HEK293 (cell line): ENCODE data around the gene HP.

Source experiments
- GLIS2 ChIP-seq: fragments of 450-650 bp; formaldehyde crosslinking; IDR thresholded peaks from 2 replicates; pipeline ENCODE4 v1.5.1; 2016; ENCODE audit warnings: missing biosample characterization, missing genetic modification characterization
- HOXC10 ChIP-seq: sonication (generic); formaldehyde crosslinking; IDR thresholded peaks from 2 replicates; pipeline ENCODE4 v1.8.1; 2023; ENCODE audit warnings: mild to moderate bottlenecking, missing genetic modification reagents
- HOXD13 ChIP-seq: sonication (generic); formaldehyde crosslinking; IDR thresholded peaks from 2 replicates; pipeline ENCODE4 v1.8.0; 2022; ENCODE audit warnings: missing genetic modification reagents, borderline replicate concordance
- KLF10 ChIP-seq: fragments of 450-650 bp; IDR thresholded peaks from 2 replicates; pipeline ENCODE4 v1.5.1; 2018; ENCODE audit warnings: missing biosample characterization, mild to moderate bottlenecking, missing genetic modification characterization
- KLF16 ChIP-seq: fragments of 450-650 bp; formaldehyde crosslinking; IDR thresholded peaks from 2 replicates; pipeline ENCODE4 v1.5.1; 2017; ENCODE audit warnings: missing biosample characterization, missing genetic modification characterization
- KLF7 ChIP-seq: fragments of 450-650 bp; formaldehyde crosslinking; IDR thresholded peaks from 2 replicates; pipeline ENCODE4 v1.5.1; 2016; ENCODE audit warnings: missing biosample characterization, missing genetic modification characterization, borderline replicate concordance
- MYNN ChIP-seq: fragments of 450-650 bp; formaldehyde crosslinking; IDR thresholded peaks from 2 replicates; pipeline ENCODE4 v1.5.1; 2016; ENCODE audit warnings: missing biosample characterization, missing genetic modification characterization, borderline replicate concordance
- OSR2 ChIP-seq: fragments of 450-650 bp; formaldehyde crosslinking; IDR thresholded peaks from 2 replicates; pipeline ENCODE4 v1.5.1; 2016; ENCODE audit warnings: missing biosample characterization, missing genetic modification characterization
- SP7 ChIP-seq: fragments of 450-650 bp; formaldehyde crosslinking; IDR thresholded peaks from 2 replicates; pipeline ENCODE4 v1.5.1; 2016; ENCODE audit warnings: missing biosample characterization, missing genetic modification characterization
- ZBTB1 ChIP-seq: fragments of 450-650 bp; formaldehyde crosslinking; IDR thresholded peaks from 2 replicates; pipeline ENCODE4 v1.5.1; 2016; ENCODE audit warnings: missing biosample characterization, missing genetic modification characterization
- ZFHX2 ChIP-seq: fragments of 450-650 bp; formaldehyde crosslinking; conservative IDR thresholded peaks from 2 replicates; pipeline ENCODE4 v1.5.1; 2016; ENCODE audit warnings: missing biosample characterization, missing genetic modification characterization
- ZFP37 ChIP-seq: fragments of 450-650 bp; formaldehyde crosslinking; IDR thresholded peaks from 2 replicates; pipeline ENCODE4 v1.5.1; 2016; ENCODE audit warnings: missing biosample characterization, missing genetic modification characterization
- ZNF114 ChIP-seq: fragments of 450-650 bp; formaldehyde crosslinking; IDR thresholded peaks from 2 replicates; pipeline ENCODE4 v1.5.0; 2017; ENCODE audit warnings: missing biosample characterization, missing genetic modification characterization
- ZNF169 ChIP-seq: fragments of 450-650 bp; formaldehyde crosslinking; IDR thresholded peaks from 2 replicates; pipeline ENCODE4 v1.5.1; 2016; ENCODE audit warnings: missing biosample characterization, missing genetic modification characterization
- ZNF202 ChIP-seq: fragments of 450-650 bp; formaldehyde crosslinking; IDR thresholded peaks from 2 replicates; pipeline ENCODE4 v1.5.1; 2016; ENCODE audit warnings: missing biosample characterization, missing genetic modification characterization, borderline replicate concordance
- ZNF211 ChIP-seq: fragments of 450-650 bp; formaldehyde crosslinking; IDR thresholded peaks from 2 replicates; pipeline ENCODE4 v1.5.1; 2016; ENCODE audit warnings: low read depth, missing biosample characterization, missing genetic modification characterization
- ZNF214 ChIP-seq: fragments of 450-650 bp; formaldehyde crosslinking; IDR thresholded peaks from 2 replicates; pipeline ENCODE4 v1.5.1; 2017; ENCODE audit warnings: missing biosample characterization, mild to moderate bottlenecking, missing genetic modification characterization, borderline replicate concordance
- ZNF239 ChIP-seq: fragments of 450-650 bp; formaldehyde crosslinking; IDR thresholded peaks from 2 replicates; pipeline ENCODE4 v1.5.1; 2016; ENCODE audit warnings: missing biosample characterization, missing genetic modification characterization
- ZNF362 ChIP-seq: fragments of 450-650 bp; formaldehyde crosslinking; IDR thresholded peaks from 2 replicates; pipeline ENCODE4 v1.5.1; 2016; ENCODE audit warnings: missing biosample characterization, missing genetic modification characterization
- ZNF426 ChIP-seq: fragments of 450-650 bp; formaldehyde crosslinking; IDR thresholded peaks from 2 replicates; pipeline ENCODE4 v1.5.1; 2017; ENCODE audit warnings: missing biosample characterization, missing genetic modification characterization, mild to moderate bottlenecking, inconsistent platforms, moderate library complexity
- ZNF501 ChIP-seq: fragments of 450-650 bp; formaldehyde crosslinking; IDR thresholded peaks from 2 replicates; pipeline ENCODE4 v1.5.1; 2016; ENCODE audit warnings: missing biosample characterization, missing genetic modification characterization
- ZNF510 ChIP-seq: fragments of 450-650 bp; formaldehyde crosslinking; IDR thresholded peaks from 2 replicates; pipeline ENCODE4 v1.5.1; 2018; ENCODE audit warnings: mild to moderate bottlenecking, missing genetic modification characterization, missing biosample characterization; ENCODE audit not compliant: insufficient replicate concordance
- ZNF514 ChIP-seq: fragments of 450-650 bp; formaldehyde crosslinking; IDR thresholded peaks from 2 replicates; pipeline ENCODE4 v1.5.1; 2016; ENCODE audit warnings: missing biosample characterization, missing genetic modification characterization
- ZNF585B ChIP-seq: fragments of 450-650 bp; formaldehyde crosslinking; IDR thresholded peaks from 2 replicates; pipeline ENCODE4 v1.5.1; 2016; ENCODE audit warnings: missing biosample characterization, missing genetic modification characterization
- ZNF600 ChIP-seq: fragments of 450-650 bp; formaldehyde crosslinking; IDR thresholded peaks from 2 replicates; pipeline ENCODE4 v1.5.1; 2016; ENCODE audit warnings: missing biosample characterization, missing genetic modification characterization
- ZNF629 ChIP-seq: fragments of 450-650 bp; formaldehyde crosslinking; IDR thresholded peaks from 2 replicates; pipeline ENCODE4 v1.5.1; 2017; ENCODE audit warnings: missing biosample characterization, missing genetic modification characterization
- ZNF639 ChIP-seq: fragments of 450-650 bp; formaldehyde crosslinking; IDR thresholded peaks from 2 replicates; pipeline ENCODE4 v1.5.1; 2016; ENCODE audit warnings: missing biosample characterization, missing genetic modification characterization
- ZNF692 ChIP-seq: fragments of 450-650 bp; formaldehyde crosslinking; IDR thresholded peaks from 2 replicates; pipeline ENCODE4 v1.5.1; 2016; ENCODE audit warnings: missing biosample characterization, missing genetic modification characterization
- ZNF791 ChIP-seq: fragments of 450-650 bp; formaldehyde crosslinking; IDR thresholded peaks from 2 replicates; pipeline ENCODE4 v1.5.1; 2016; ENCODE audit warnings: missing biosample characterization, missing genetic modification characterization
- ZNF843 ChIP-seq: fragments of 450-650 bp; formaldehyde crosslinking; IDR thresholded peaks from 2 replicates; pipeline ENCODE4 v1.5.1; 2016; ENCODE audit warnings: missing biosample characterization, missing genetic modification characterization
- ZSCAN4 ChIP-seq: fragments of 450-650 bp; formaldehyde crosslinking; IDR thresholded peaks from 2 replicates; pipeline ENCODE4 v1.5.1; 2017; ENCODE audit warnings: missing biosample characterization, missing genetic modification characterization
- TF ChIP-seq, protein P1 (sequence below): fragments of 450-650 bp; formaldehyde crosslinking; IDR thresholded peaks from 2 replicates; pipeline ENCODE4 v1.5.1; 2016; ENCODE audit warnings: missing biosample characterization, missing genetic modification characterization

The HP gene

DNA sequence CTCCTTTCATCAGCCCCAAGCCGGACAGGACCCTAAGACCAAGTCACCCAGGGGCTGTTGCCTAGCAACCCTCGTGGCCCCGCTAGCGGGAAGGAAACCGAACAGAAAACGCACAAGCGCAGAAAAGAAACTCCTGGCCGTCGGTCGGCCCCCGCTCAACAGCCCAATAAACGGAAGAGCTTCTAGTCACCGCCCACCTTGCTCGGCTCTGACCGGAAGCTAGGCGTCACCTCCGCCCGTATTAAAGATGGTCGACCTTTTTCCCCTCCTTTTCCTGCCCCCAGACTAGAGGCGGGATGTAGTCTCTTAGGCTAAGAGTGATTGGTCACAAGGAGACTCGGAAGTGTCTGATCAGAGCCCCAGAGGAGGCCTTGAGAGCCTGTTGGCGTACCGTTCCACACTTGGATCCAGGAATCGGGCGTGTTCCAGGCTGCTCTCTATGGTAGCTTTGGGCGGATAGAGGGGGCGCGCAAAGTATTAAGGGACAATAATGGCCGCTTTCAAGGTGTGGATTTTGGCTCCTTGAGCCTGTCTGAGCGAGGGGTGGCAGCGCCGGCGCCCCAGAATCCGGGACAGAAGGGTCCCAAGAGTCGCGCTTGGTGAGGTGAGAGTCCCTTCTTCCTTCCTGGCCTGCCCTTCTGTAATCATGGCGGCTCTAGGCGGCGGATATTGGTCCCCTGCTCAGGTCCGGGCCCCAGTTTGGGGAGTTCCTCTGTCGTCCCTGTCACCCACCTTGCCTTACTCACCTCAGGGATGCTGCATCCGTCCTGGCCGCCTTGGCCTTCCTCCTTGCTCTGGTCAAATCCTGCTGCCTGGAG is 39.4 kb downstream of the HP start, which contains the start of the genes DHX38 and TXNL4B (continued):
- TF ChIP-seq GLIS2 (tag by site-specific recombination) (no peak), OSR2 (no peak), ZFP37 (tag by site-specific recombination) (no peak), ZNF426 (tag by site-specific recombination) (no peak), ZNF202 (tag by site-specific recombination) (no peak), ZNF501 (tag by site-specific recombination) (no peak; the same call in 1 of the 2 replicates), ZNF629 (no peak), SP7 (0 out of 2 replicates have a peak, but pooled peaks have one; percentile 24), ZBTB1 (no peak), ZNF239 (tag by site-specific recombination) (no peak), ZNF211 (no peak), ZFHX2 (tag by site-specific recombination) (peak; percentile 51), ZNF510 (tag by site-specific recombination) (no peak), ZNF639 (tag by site-specific recombination) (no peak), ZNF692 (tag by site-specific recombination) (peak; percentile 33; the same call in 1 of the 2 replicates), KLF16 (tag by site-specific recombination) (peak; percentile 47; the same call in 1 of the 2 replicates), KLF10 (peak; percentile 32; the same call in 1 of the 2 replicates), ZNF600 (tag by site-specific recombination) (no peak), ZNF169 (no peak), HOXC10 (CRISPR knock-in tag) (no peak), ZNF791 (no peak), ZNF843 (tag by site-specific recombination) (no peak), HOXD13 (CRISPR knock-in tag) (no peak), ZSCAN4 (tag by site-specific recombination) (no peak), ZNF585B (tag by site-specific recombination) (no peak), MYNN (tag by site-specific recombination) (no peak), ZNF214 (no peak), KLF7 (tag by site-specific recombination) (peak; percentile 77; the same call in 1 of the 2 replicates), ZNF362 (no peak), ZNF114 (tag by site-specific recombination) (no peak), ZNF514 (tag by site-specific recombination) (no peak)
- TF ChIP-seq, protein P1, sequence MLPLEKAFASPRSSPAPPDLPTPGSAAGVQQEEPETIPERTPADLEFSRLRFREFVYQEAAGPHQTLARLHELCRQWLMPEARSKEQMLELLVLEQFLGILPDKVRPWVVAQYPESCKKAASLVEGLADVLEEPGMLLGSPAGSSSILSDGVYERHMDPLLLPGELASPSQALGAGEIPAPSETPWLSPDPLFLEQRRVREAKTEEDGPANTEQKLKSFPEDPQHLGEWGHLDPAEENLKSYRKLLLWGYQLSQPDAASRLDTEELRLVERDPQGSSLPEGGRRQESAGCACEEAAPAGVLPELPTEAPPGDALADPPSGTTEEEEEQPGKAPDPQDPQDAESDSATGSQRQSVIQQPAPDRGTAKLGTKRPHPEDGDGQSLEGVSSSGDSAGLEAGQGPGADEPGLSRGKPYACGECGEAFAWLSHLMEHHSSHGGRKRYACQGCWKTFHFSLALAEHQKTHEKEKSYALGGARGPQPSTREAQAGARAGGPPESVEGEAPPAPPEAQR (tag by site-specific recombination), result no peak
